Smooth muscle cell (in vitro differentiated cells): ENCODE data around the gene ADAM17. TPM values are rescaled to one million over a fixed set of nuclear protein-coding genes. Genes with fewer than 3 reads are reported as not detected.

Source experiments
- DNase-seq: peaks from one replicate; lab custom pipeline; 2025; ENCODE audit not compliant: unreplicated experiment; lab: John Stamatoyannopoulos, UW
- H2AFZ ChIP-seq: fragments of 200-600 bp; sonication (generic); 2 replicates; pipeline ENCODE4 v1.6.0; 2016; ENCODE audit warnings: antibody characterized with exemption, low read depth, mild to moderate bottlenecking
- H3F3A ChIP-seq: fragments of 200-600 bp; sonication (generic); 2 replicates; pipeline ENCODE4 v1.6.0; 2017; ENCODE audit warnings: antibody characterized with exemption, low read depth
- H3K27ac ChIP-seq: fragments of 200-600 bp; sonication (generic); 2 replicates; pipeline ENCODE4 v1.5.1; 2016; ENCODE audit warnings: low read depth, mild to moderate bottlenecking
- H3K27me3 ChIP-seq: fragments of 200-600 bp; sonication (generic); 2 replicates; pipeline ENCODE4 v1.6.1; 2016; ENCODE audit warnings: low read depth, mild to moderate bottlenecking
- H3K36me3 ChIP-seq: fragments of 200-600 bp; sonication (generic); 2 replicates; pipeline ENCODE4 v1.5.1; 2016; ENCODE audit warnings: low read depth
- H3K4me1 ChIP-seq: fragments of 200-600 bp; sonication (generic); 2 replicates; pipeline ENCODE4 v1.5.1; 2016; ENCODE audit warnings: low read depth
- H3K4me2 ChIP-seq: fragments of 200-600 bp; sonication (generic); 2 replicates; pipeline ENCODE4 v1.6.0; 2016; ENCODE audit warnings: mild to moderate bottlenecking
- H3K4me3 ChIP-seq: fragments of 200-600 bp; sonication (generic); 2 replicates; pipeline ENCODE4 v1.5.1; 2016; ENCODE audit warnings: mild to moderate bottlenecking
- H3K79me2 ChIP-seq: fragments of 200-600 bp; sonication (generic); 2 replicates; pipeline ENCODE4 v1.6.0; 2016; ENCODE audit warnings: low read depth, mild to moderate bottlenecking
- H3K9ac ChIP-seq: fragments of 200-600 bp; sonication (generic); 2 replicates; pipeline ENCODE4 v1.6.0; 2016; ENCODE audit warnings: low read depth
- H3K9me3 ChIP-seq: fragments of 200-600 bp; sonication (generic); replicated peaks from 2 replicates; pipeline ENCODE4 v1.5.1; 2016; ENCODE audit warnings: low read depth
- H4K20me1 ChIP-seq: fragments of 200-600 bp; sonication (generic); 2 replicates; pipeline ENCODE4 v1.6.0; 2016; ENCODE audit warnings: low read depth
- CTCF ChIP-seq: fragments of 200-600 bp; sonication (generic); IDR thresholded peaks from 2 replicates; pipeline ENCODE4 v1.5.1; 2017; ENCODE audit warnings: borderline replicate concordance, mild to moderate bottlenecking, antibody characterized with exemption; ENCODE audit not compliant: insufficient read depth, poor library complexity, severe bottlenecking
- WGBS: methylation state at CpG from one replicate; pipeline ENCODE4 v1.1.7; 2016; ENCODE audit warnings: low lambda C conversion rate; 5-methylcytosine and 5-hydroxymethylcytosine counted together
- polyA plus RNA-seq: library from polyadenylated mRNA; unstranded; fragments of >200 nt; fragmentation: Nextera tagmentation; extraction: Ambion mirVana; gene quantifications from 2 replicates; pipeline ENCODE4 v1.2.1, GENCODE V29; 2016
- total RNA-seq: library from RNA; depleted of rRNA; stranded (reverse); fragments of >200 nt; gene quantifications from 2 replicates; pipeline ENCODE4 v1.2.3, GENCODE V29; 2014

ADAM17 gene
- total and polyA plus RNA-seq, 2 experiments from 2014 or later: 8.9 to 18.3 TPM

DNA sequence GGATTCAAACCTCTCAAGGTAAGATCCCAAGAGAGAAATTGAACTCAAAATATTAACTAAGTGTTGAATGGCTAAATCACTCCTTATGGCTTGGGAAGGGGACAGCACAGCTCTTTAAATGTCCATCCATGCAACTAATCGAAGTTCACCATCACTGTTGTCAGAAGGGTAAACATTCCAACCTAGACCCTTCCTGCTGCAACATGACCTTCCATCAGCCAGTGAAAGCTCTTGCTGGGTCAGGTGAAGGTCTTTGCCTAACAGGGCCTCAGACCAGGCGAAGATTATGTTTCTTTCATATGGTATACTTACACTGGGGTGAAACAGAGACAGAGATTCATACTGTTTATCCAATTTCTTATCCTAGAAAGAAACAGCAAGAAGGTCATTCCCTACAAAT is 64.8 kb downstream of the ADAM17 start:
- Histone ChIP-seq H3K27me3 (no peaks in the 10 kb centered on the region), H3K4me2 (no peak overlapping the region), H3K36me3 (peaks cover 40% of the 10 kb centered on the region), H3K9me3 (no peaks in the 10 kb centered on the region), H3K4me3 (no peak overlapping the region), H2AFZ (no peak overlapping the region), H4K20me1 (peaks cover 12% of the 10 kb centered on the region), H3K79me2 (no peaks in the 10 kb centered on the region), H3K9ac (no peak overlapping the region), H3F3A (peaks cover 6% of the 10 kb centered on the region), H3K4me1 (no peaks in the 10 kb centered on the region), H3K27ac (no peak overlapping the region)
- TF ChIP-seq CTCF: no peak
- DNase-seq: no peak
- 95% methylated on average over 2 of the region's 2 CpGs for WGBS

- no peaks in the 10 kb centered on the region for H3K79me2 ChIP-seq
- no peaks in the 10 kb centered on the region for H3K4me1 ChIP-seq
- H4K20me1 ChIP-seq: peaks cover 12% of the 10 kb centered on the region
- peaks cover 28% of the 10 kb centered on the region for H3K36me3 ChIP-seq
- no peak for TF ChIP-seq CTCF
- no peaks in the 10 kb centered on the region for H3K9me3 ChIP-seq
- 100% methylated on average over 1 of the region's 1 CpG for WGBS
- H3K27me3 ChIP-seq: no peaks in the 10 kb centered on the region
- H2AFZ ChIP-seq: no peak overlapping the region
- no peak for DNase-seq
- no peak overlapping the region for H3K4me3 ChIP-seq
- H3K27ac ChIP-seq: peak overlapping the region; percentile 27
- no peak overlapping the region for H3K9ac ChIP-seq
- H3K4me2 ChIP-seq: no peak overlapping the region
- H3F3A ChIP-seq: peaks cover 6% of the 10 kb centered on the region
Observed at GRCh38 chr2:9488583-9489547, 66.8 kb downstream of the ADAM17 start.

- Histone ChIP-seq H3K9ac (no peak overlapping the region), H4K20me1 (peaks cover 48% of the 10 kb centered on the region), H3K27ac (no peak overlapping the region), H3K36me3 (peaks cover 17% of the 10 kb centered on the region), H3K4me1 (no peaks in the 10 kb centered on the region), H3F3A (peaks cover 3% of the 10 kb centered on the region), H3K4me2 (no peak overlapping the region), H3K79me2 (peaks cover under 1% of the 10 kb centered on the region), H3K27me3 (no peaks in the 10 kb centered on the region), H3K4me3 (no peak overlapping the region), H2AFZ (no peak overlapping the region), H3K9me3 (no peaks in the 10 kb centered on the region)
- DNase-seq: no peak
- 93% methylated on average over 5 of the region's 5 CpGs for WGBS
- no peak for TF ChIP-seq CTCF
Observed at GRCh38 chr2:9484533-9484932, 71.1 kb downstream of the ADAM17 start.

GRCh38 chr2:9483107-9483506 is 72.5 kb downstream of the ADAM17 start:
- Histone ChIP-seq H4K20me1 (peaks cover 49% of the 10 kb centered on the region), H3F3A (no peaks in the 10 kb centered on the region), H3K4me3 (no peak overlapping the region), H2AFZ (no peak overlapping the region), H3K9me3 (no peaks in the 10 kb centered on the region), H3K4me2 (no peak overlapping the region), H3K27ac (peak overlapping the region; percentile 28), H3K9ac (no peak overlapping the region), H3K27me3 (no peaks in the 10 kb centered on the region), H3K4me1 (no peaks in the 10 kb centered on the region), H3K79me2 (peaks cover 13% of the 10 kb centered on the region), H3K36me3 (peaks cover 11% of the 10 kb centered on the region)
- no peak for DNase-seq
- no peak for TF ChIP-seq CTCF
